ENCODE results near the gene ADIRF. TPM values are rescaled to one million over a fixed set of nuclear protein-coding genes. Genes with fewer than 3 reads are reported as not detected.

Gene ADIRF
- total and polyA plus RNA-seq, 10 of the 15 experiments (the other 5 are each of a cell fraction or from before 2014, with no cell fraction given): 0.12 to 2.5 (median 0.70) TPM; not detected in 2

DNA sequence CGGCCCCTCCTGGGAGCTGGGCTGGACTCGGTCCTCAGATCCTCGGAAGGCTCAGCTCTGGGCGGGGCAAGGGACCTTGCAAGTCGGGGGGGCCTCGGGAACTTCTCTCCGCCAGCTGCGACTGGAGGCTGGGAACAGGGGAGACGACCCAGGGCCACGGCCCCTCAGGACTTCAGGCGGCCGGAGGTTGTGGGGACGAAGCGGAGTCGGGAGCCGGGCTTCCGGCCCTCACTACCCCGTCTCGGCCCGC lies 2.6 kb downstream of the ADIRF start:
- ChIA-PET CTCF (interaction anchor here (0.6 to 1.6 kb wide), 6 partner anchors 9 to 122 kb away, joined by 3 to 6 read pairs (median 4); no protein-coding TSS in a partner anchor), POLR2A (interaction anchor here (0.6 to 1.9 kb wide), 6 partner anchors 11 to 260 kb away, joined by 3 to 9 read pairs (median 3); partner anchors contain the start of genes GLUD1 and SHLD2), RAD21 (ENCODE audit: unreplicated experiment) (interaction anchor here (0.8 to 1.9 kb wide), 5 partner anchors 10 to 122 kb away, joined by 3 to 6 read pairs (median 4); no protein-coding TSS in a partner anchor), SMC1A (ENCODE audit: uncharacterized antibody, unreplicated experiment) (interaction anchor here (0.8 to 0.9 kb wide), 2 partner anchors 107 to 125 kb away, joined by 3 read pairs; no protein-coding TSS in a partner anchor)
- FAIRE-seq: no peak
- TF ChIP-seq SMAD1 (IDR thresholded peaks at IDR 0.05; ENCODE audit: low read depth, partially characterized antibody) (peak; percentile 31), NBN (IDR thresholded peaks at IDR 0.05) (0 out of 2 replicates have a peak, but pooled peaks have one; percentile 53), IKZF2 (IDR thresholded peaks at IDR 0.05) (peak in 1 of 2 experiments; percentile 35; a peak in 2 of 4 replicates), EP300 (IDR thresholded peaks at IDR 0.05; ENCODE audit: borderline replicate concordance in 1 of 2, control insufficient read depth in 1 of 2, low read depth in 2 of 2, low read length in 2 of 2) (peak in 1 of 2 experiments; percentile 24; a peak in 1 of 4 replicates), TCF3 (IDR thresholded peaks at IDR 0.05; ENCODE audit: borderline replicate concordance, insufficient read depth, low read depth, low read length) (no peak), TAF1 (IDR thresholded peaks at IDR 0.05; ENCODE audit: borderline replicate concordance, low read depth, low read length) (peak; percentile 59; the same call in 1 of the 2 replicates), POLR2AphosphoS5 (IDR thresholded peaks at IDR 0.05; ENCODE audit: low read length) (peak; percentile 73; the same call in 1 of the 2 replicates), POLR2A (IDR thresholded peaks at IDR 0.05; ENCODE audit: low read depth, low read length) (peak; percentile 90), NRF1 (conservative IDR thresholded peaks at IDR 0.05; ENCODE audit: low read depth, low read length) (no peak), HDAC6 (IDR thresholded peaks at IDR 0.05; ENCODE audit: unreplicated experiment) (no peak)
- Histone ChIP-seq H3K4me3 (peak overlapping the region; percentile 96), H3K27me3 (replicated peaks in 1 of 2; ENCODE audit: control insufficient read depth in 2 of 2, insufficient read depth in 2 of 2, low read length in 1 of 2) (peaks cover 0 to 2% of the 10 kb centered on the region in 2 experiments; a peak in 1 of 4 replicates), H2AFZ (ENCODE audit: control insufficient read depth, low read depth, low read length) (peak overlapping the region; percentile 87), H3K36me3 (ENCODE audit: control insufficient read depth in 2 of 2, insufficient read depth in 2 of 2, low read length in 1 of 2) (no peaks in the 10 kb centered on the region), H3K9ac (ENCODE audit: control insufficient read depth, insufficient read depth, low read length) (peak overlapping the region; percentile 84), H4K20me1 (ENCODE audit: control insufficient read depth, insufficient read depth) (no peaks in the 10 kb centered on the region), H3K9me3 (replicated peaks; ENCODE audit: control insufficient read depth, insufficient read depth, low read length) (no peaks in the 10 kb centered on the region), H3K79me2 (ENCODE audit: control insufficient read depth, insufficient read depth, low read length) (no peaks in the 10 kb centered on the region), H3K4me2 (ENCODE audit: control insufficient read depth, insufficient read depth) (peak overlapping the region; percentile 100), H3K4me1 (ENCODE audit: control insufficient read depth, insufficient read depth, low read length) (peaks cover 37% of the 10 kb centered on the region), H3K27ac (ENCODE audit: control insufficient read depth, insufficient read depth) (peak overlapping the region; percentile 38)
- intact Hi-C loops (cut with micrococcal nuclease; ENCODE audit: unreplicated experiment) (no loop called here), in situ Hi-C loops (cut with MboI) (no loop called here)
- BruUV-seq (replicated peaks): no TSS peak
- DNase-seq (ENCODE audit: low read depth, low spot score): no peak
- ATAC-seq: no peak
- WGBS (ENCODE audit: insufficient coverage, insufficient replicate concordance, low lambda C conversion rate, missing lambda C conversion rate): 1% methylated on average over 18 of the region's 20 CpGs

Measured in GM12878 (cell line).